HepG2 (cell line): ENCODE data around the gene EEF1A2. TPM values are rescaled to one million over a fixed set of nuclear protein-coding genes. Genes with fewer than 3 reads are reported as not detected.

ENCODE experiments used
- ATAC-seq: fragments of 200-7000 bp; cut with Tn5 transposase; 3 replicates; pipeline ENCODE4 v1.9.1; 2020; ENCODE audit warnings: mild to moderate bottlenecking, moderate library complexity
- BruUV-seq: library from RNA; stranded (reverse); fragments of 400-500 nt; replicated peaks from 2 replicates; lab custom pipeline; 2021; lab: Mats Ljungman, UMichigan
- CTCF ChIA-PET: fragments of 300-600 bp; formaldehyde crosslinking; extraction: SDS; loops from one replicate; lab custom pipeline; 2021; ENCODE audit warnings: low total read pairs, inconsistent platforms, low intra/inter-chr PET ratio; lab: Yijun Ruan, JAX
- POLR2A ChIA-PET: fragments of 350-600 bp; sonication (Branson Sonifier 250); formaldehyde crosslinking; loops from one replicate; lab custom pipeline; 2020; ENCODE audit warnings: antibody characterized with exemption, inconsistent platforms; lab: Yijun Ruan, JAX
- DNase-seq: peaks from one replicate; pipeline ENCODE4 v3.0.0-alpha.2; 2015; ENCODE audit warnings: low spot score
- FAIRE-seq: peaks from 3 replicates; lab custom pipeline; 2011; peaks lifted over from hg19 to GRCh38; lab: Jason Lieb, UNC
- H2AFZ ChIP-seq: one replicate; pipeline ENCODE4 v1.6.1; 2011; ENCODE audit warnings: low read length, inconsistent platforms
- H3K27ac ChIP-seq: fragments of 300-600 bp; 3 replicates; pipeline ENCODE4 v1.8.0; 2011; ENCODE audit warnings: mixed run types, mild to moderate bottlenecking, mixed read lengths, low read length, inconsistent platforms; ENCODE audit not compliant: insufficient read depth; ENCODE audit errors: extremely low read length
- H3K27me3 ChIP-seq, 2 experiments: fragments of 200-600 bp in 1 of 2; 2 replicates in 1 of 2; 3 replicates in 1 of 2; pipeline versions ENCODE4 v1.6.0 to v1.8.0; 2011; ENCODE audit warnings: low read length in 2 of 2, mild to moderate bottlenecking in 2 of 2, moderate library complexity in 2 of 2, inconsistent platforms in 1 of 2; ENCODE audit not compliant: insufficient read depth in 2 of 2, control insufficient read depth in 1 of 2
- H3K36me3 ChIP-seq, 2 experiments: fragments of 200-600 bp in 1 of 2; replicated peaks in 1 of 2; 2 replicates in 1 of 2; 3 replicates in 1 of 2; pipeline versions ENCODE4 v1.5.1 to v1.8.0; 2011; ENCODE audit warnings: low read length in 2 of 2, inconsistent platforms in 1 of 2; ENCODE audit not compliant: insufficient read depth in 2 of 2, control insufficient read depth in 1 of 2
- H3K4me1 ChIP-seq: 2 replicates; pipeline ENCODE4 v1.5.1; 2012; ENCODE audit warnings: low read length, inconsistent platforms; ENCODE audit not compliant: insufficient read depth
- H3K4me2 ChIP-seq: 2 replicates; pipeline ENCODE4 v1.6.0; 2011; ENCODE audit warnings: low read depth, low read length, inconsistent platforms
- H3K4me3 ChIP-seq, 3 experiments: fragments of 200-600 bp in 1 of 3; sonication (generic), shearing (Covaris generic) in 1 of 3; replicated peaks in 1 of 3; 2 replicates each; pipeline ENCODE4 v1.5.1; 2011 to 2016; ENCODE audit warnings: low read length in 3 of 3, inconsistent platforms in 2 of 3, low read depth in 2 of 3, mild to moderate bottlenecking in 2 of 3, control low read depth in 1 of 3, mixed read lengths in 1 of 3; ENCODE audit not compliant: insufficient read depth in 1 of 3
- H3K79me2 ChIP-seq: one replicate; pipeline ENCODE4 v1.6.1; 2011; ENCODE audit warnings: low read length, inconsistent platforms; ENCODE audit not compliant: insufficient read depth
- H3K9ac ChIP-seq: 2 replicates; pipeline ENCODE4 v1.6.0; 2011; ENCODE audit warnings: mild to moderate bottlenecking, low read depth, low read length, inconsistent platforms; ENCODE audit not compliant: insufficient read depth
- H3K9me3 ChIP-seq: 2 replicates; pipeline ENCODE4 v1.5.1; 2012; ENCODE audit warnings: mild to moderate bottlenecking, low read length
- H4K20me1 ChIP-seq: 2 replicates; pipeline ENCODE4 v1.6.0; 2011; ENCODE audit warnings: inconsistent platforms, mild to moderate bottlenecking, low read length, moderate library complexity; ENCODE audit not compliant: insufficient read depth
- ARHGAP35 ChIP-seq: sonication (generic); formaldehyde crosslinking; IDR thresholded peaks from 2 replicates; pipeline ENCODE4 v1.9.0; 2022; ENCODE audit warnings: mild to moderate bottlenecking, inconsistent platforms, moderate library complexity, missing genetic modification reagents, borderline replicate concordance
- CBX5 ChIP-seq: sonication (generic); formaldehyde crosslinking; IDR thresholded peaks from 2 replicates; pipeline ENCODE4 v1.4.0; 2020; ENCODE audit warnings: missing genetic modification reagents, borderline replicate concordance
- HOXA3 ChIP-seq: sonication (generic); formaldehyde crosslinking; IDR thresholded peaks from 2 replicates; pipeline ENCODE4 v1.5.0; 2020; ENCODE audit warnings: missing genetic modification reagents
- KDM5A ChIP-seq: fragments of 200-600 bp; sonication (generic); IDR thresholded peaks from 2 replicates; pipeline ENCODE4 v1.7.0; 2018; ENCODE audit warnings: antibody characterized with exemption, mild to moderate bottlenecking, low read length, borderline replicate concordance
- KLF12 ChIP-seq: sonication (generic); formaldehyde crosslinking; IDR thresholded peaks from 2 replicates; pipeline ENCODE4 v1.4.0; 2020; ENCODE audit warnings: missing genetic modification reagents, borderline replicate concordance
- NCOA2 ChIP-seq: sonication (generic); formaldehyde crosslinking; IDR thresholded peaks from 2 replicates; pipeline ENCODE4 v1.8.0; 2022; ENCODE audit warnings: inconsistent platforms
- NFKB2 ChIP-seq: sonication (generic); formaldehyde crosslinking; IDR thresholded peaks from 2 replicates; pipeline ENCODE4 v1.4.0; 2020; ENCODE audit warnings: missing genetic modification reagents, borderline replicate concordance
- SMARCC2 ChIP-seq: fragments of 450-650 bp; IDR thresholded peaks from 2 replicates; pipeline ENCODE4 v1.6.1; 2017; ENCODE audit warnings: antibody characterized with exemption, mild to moderate bottlenecking
- ZC3H13 ChIP-seq: sonication (generic); formaldehyde crosslinking; IDR thresholded peaks from 2 replicates; pipeline ENCODE4 v1.8.1; 2023; ENCODE audit warnings: mild to moderate bottlenecking, missing genetic modification reagents, moderate library complexity
- ZNF768 ChIP-seq: sonication (generic); formaldehyde crosslinking; IDR thresholded peaks from 2 replicates; pipeline ENCODE4 v1.4.0; 2020; ENCODE audit warnings: missing genetic modification reagents
- ZSCAN29 ChIP-seq: sonication (generic); formaldehyde crosslinking; conservative IDR thresholded peaks from 2 replicates; pipeline ENCODE4 v1.4.0; 2020; ENCODE audit warnings: mild to moderate bottlenecking, missing genetic modification reagents
- WGBS: methylation state at CpG from one replicate; pipeline ENCODE4 v1.1.6; 2017; ENCODE audit warnings: low lambda C conversion rate; 5-methylcytosine and 5-hydroxymethylcytosine counted together
- in situ Hi-C: cut with HindIII; loops from 2 replicates; pipeline ENCODE4 v1.10.0; 2017; ENCODE audit warnings: low pct_unique_long_range_greater_than_20kb; ENCODE audit not compliant: extremely low pct_ligation_motif_present
- intact Hi-C: fragments of 100-400 bp; cut with micrococcal nuclease; formaldehyde crosslinking; loops from one replicate; pipeline ENCODE4 v1.10.0; 2022; ENCODE audit not compliant: unreplicated experiment
- polyA plus RNA-seq, 8 experiments: library from polyadenylated mRNA; depleted of rRNA in 3 of 8; stranded (reverse) in 7 of 8; unstranded in 1 of 8; fragments of >200 nt; fragmentation: Illumina TruSeq in 4 of 8; extraction: Trizol in 4 of 8; gene quantifications; 2 replicates each; pipeline versions ENCODE4 v1.2.1 to v1.2.3, GENCODE V29; 2011 to 2016; ENCODE audit warnings: low read depth in 4 of 8, missing spikeins in 1 of 8, mixed read lengths in 1 of 8; ENCODE audit not compliant: insufficient read depth in 1 of 8
- total RNA-seq, 5 experiments: library from RNA; depleted of rRNA; stranded (reverse); fragments of >200 nt; fragmentation: Illumina TruSeq; extraction: Trizol; gene quantifications; 2 replicates each; pipeline ENCODE4 v1.2.3, GENCODE V29; 2016; ENCODE audit warnings: low read depth in 1 of 5
- TF ChIP-seq, protein P1 (sequence below): sonication (generic); formaldehyde crosslinking; IDR thresholded peaks from 2 replicates; pipeline ENCODE4 v1.4.0; 2020; ENCODE audit warnings: mild to moderate bottlenecking, missing genetic modification reagents, borderline replicate concordance
- TF ChIP-seq, protein P2 (sequence below): sonication (generic); formaldehyde crosslinking; IDR thresholded peaks from 2 replicates; pipeline ENCODE4 v1.4.0; 2020; ENCODE audit warnings: mild to moderate bottlenecking, missing genetic modification reagents, borderline replicate concordance
- TF ChIP-seq, protein P3 (sequence below): sonication (generic); formaldehyde crosslinking; IDR thresholded peaks from 2 replicates; pipeline ENCODE4 v1.8.0; 2022; ENCODE audit warnings: missing genetic modification reagents, mild to moderate bottlenecking, borderline replicate concordance

The EEF1A2 gene
- total and polyA plus RNA-seq, 2 of the 13 experiments (the other 11 are each of a cell fraction or from before 2014, with no cell fraction given), result 0.44 to 0.87 TPM

GRCh38 chr20:63507083-63507743 is 8.3 kb upstream of the EEF1A2 start:
- Histone ChIP-seq H3K4me2 (no peak overlapping the region), H3K4me1 (no peaks in the 10 kb centered on the region), H3K9me3 (no peaks in the 10 kb centered on the region), H3K79me2 (no peaks in the 10 kb centered on the region), H3K9ac (no peak overlapping the region), H3K36me3 (no peaks in the 10 kb centered on the region), H3K27ac (no peak overlapping the region), H2AFZ (no peak overlapping the region), H4K20me1 (no peaks in the 10 kb centered on the region), H3K4me3 (no peak overlapping the region), H3K27me3 (peaks cover 17 to 89% of the 10 kb centered on the region in 2 experiments; a peak in 4 of 5 replicates)
- in situ Hi-C loops, result no loop called here
- ChIA-PET POLR2A (no interaction called here), CTCF (no interaction called here)
- ATAC-seq (no peak), DNase-seq (no peak), FAIRE-seq (no peak)
- BruUV-seq, result no TSS peak
- no peak for TF ChIP-seq SMARCC2
- no peak for TF ChIP-seq NCOA2 (CRISPR knock-in tag)
- TF ChIP-seq, protein P1, sequence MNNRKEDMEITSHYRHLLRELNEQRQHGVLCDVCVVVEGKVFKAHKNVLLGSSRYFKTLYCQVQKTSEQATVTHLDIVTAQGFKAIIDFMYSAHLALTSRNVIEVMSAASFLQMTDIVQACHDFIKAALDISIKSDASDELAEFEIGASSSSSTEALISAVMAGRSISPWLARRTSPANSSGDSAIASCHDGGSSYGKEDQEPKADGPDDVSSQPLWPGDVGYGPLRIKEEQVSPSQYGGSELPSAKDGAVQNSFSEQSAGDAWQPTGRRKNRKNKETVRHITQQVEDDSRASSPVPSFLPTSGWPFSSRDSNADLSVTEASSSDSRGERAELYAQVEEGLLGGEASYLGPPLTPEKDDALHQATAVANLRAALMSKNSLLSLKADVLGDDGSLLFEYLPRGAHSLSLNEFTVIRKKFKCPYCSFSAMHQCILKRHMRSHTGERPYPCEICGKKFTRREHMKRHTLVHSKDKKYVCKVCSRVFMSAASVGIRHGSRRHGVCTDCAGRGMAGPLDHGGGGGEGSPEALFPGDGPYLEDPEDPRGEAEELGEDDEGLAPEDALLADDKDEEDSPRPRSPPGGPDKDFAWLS (CRISPR knock-in tag), result no peak
- TF ChIP-seq ARHGAP35 (CRISPR knock-in tag), result no peak
- TF ChIP-seq, protein P2, sequence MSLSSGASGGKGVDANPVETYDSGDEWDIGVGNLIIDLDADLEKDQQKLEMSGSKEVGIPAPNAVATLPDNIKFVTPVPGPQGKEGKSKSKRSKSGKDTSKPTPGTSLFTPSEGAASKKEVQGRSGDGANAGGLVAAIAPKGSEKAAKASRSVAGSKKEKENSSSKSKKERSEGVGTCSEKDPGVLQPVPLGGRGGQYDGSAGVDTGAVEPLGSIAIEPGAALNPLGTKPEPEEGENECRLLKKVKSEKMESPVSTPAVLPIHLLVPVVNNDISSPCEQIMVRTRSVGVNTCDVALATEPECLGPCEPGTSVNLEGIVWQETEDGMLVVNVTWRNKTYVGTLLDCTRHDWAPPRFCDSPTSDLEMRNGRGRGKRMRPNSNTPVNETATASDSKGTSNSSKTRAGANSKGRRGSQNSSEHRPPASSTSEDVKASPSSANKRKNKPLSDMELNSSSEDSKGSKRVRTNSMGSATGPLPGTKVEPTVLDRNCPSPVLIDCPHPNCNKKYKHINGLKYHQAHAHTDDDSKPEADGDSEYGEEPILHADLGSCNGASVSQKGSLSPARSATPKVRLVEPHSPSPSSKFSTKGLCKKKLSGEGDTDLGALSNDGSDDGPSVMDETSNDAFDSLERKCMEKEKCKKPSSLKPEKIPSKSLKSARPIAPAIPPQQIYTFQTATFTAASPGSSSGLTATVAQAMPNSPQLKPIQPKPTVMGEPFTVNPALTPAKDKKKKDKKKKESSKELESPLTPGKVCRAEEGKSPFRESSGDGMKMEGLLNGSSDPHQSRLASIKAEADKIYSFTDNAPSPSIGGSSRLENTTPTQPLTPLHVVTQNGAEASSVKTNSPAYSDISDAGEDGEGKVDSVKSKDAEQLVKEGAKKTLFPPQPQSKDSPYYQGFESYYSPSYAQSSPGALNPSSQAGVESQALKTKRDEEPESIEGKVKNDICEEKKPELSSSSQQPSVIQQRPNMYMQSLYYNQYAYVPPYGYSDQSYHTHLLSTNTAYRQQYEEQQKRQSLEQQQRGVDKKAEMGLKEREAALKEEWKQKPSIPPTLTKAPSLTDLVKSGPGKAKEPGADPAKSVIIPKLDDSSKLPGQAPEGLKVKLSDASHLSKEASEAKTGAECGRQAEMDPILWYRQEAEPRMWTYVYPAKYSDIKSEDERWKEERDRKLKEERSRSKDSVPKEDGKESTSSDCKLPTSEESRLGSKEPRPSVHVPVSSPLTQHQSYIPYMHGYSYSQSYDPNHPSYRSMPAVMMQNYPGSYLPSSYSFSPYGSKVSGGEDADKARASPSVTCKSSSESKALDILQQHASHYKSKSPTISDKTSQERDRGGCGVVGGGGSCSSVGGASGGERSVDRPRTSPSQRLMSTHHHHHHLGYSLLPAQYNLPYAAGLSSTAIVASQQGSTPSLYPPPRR (CRISPR knock-in tag), result no peak
- no peak for TF ChIP-seq ZC3H13 (CRISPR knock-in tag)
- TF ChIP-seq NFKB2 (CRISPR knock-in tag), result no peak
- TF ChIP-seq, protein P3, sequence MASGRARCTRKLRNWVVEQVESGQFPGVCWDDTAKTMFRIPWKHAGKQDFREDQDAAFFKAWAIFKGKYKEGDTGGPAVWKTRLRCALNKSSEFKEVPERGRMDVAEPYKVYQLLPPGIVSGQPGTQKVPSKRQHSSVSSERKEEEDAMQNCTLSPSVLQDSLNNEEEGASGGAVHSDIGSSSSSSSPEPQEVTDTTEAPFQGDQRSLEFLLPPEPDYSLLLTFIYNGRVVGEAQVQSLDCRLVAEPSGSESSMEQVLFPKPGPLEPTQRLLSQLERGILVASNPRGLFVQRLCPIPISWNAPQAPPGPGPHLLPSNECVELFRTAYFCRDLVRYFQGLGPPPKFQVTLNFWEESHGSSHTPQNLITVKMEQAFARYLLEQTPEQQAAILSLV (CRISPR knock-in tag), result no peak
- no peak for TF ChIP-seq HOXA3 (CRISPR knock-in tag)
- TF ChIP-seq KLF12 (CRISPR knock-in tag), result no peak
- TF ChIP-seq CBX5 (CRISPR knock-in tag), result no peak
- no peak for TF ChIP-seq ZSCAN29 (CRISPR knock-in tag)
- TF ChIP-seq KDM5A, result no peak
- no peak for TF ChIP-seq ZNF768 (CRISPR knock-in tag)
- WGBS, result 47% methylated on average over 17 of the region's 30 CpGs
- intact Hi-C loops, result no loop called here
